IMR-90 (cell line): Measurements from ENCODE around the gene ADAMTS16. TPM values are rescaled to one million over a fixed set of nuclear protein-coding genes. Genes with fewer than 3 reads are reported as not detected.

Source experiments
- ATAC-seq: fragments of 200-7000 bp; cut with Tn5 transposase; 2 replicates; pipeline ENCODE4 v1.9.1; 2020; ENCODE audit warnings: low read depth, mild to moderate bottlenecking, moderate library complexity
- BruUV-seq: library from RNA; stranded (reverse); fragments of 400-500 nt; replicated peaks from 2 replicates; lab custom pipeline; 2021; lab: Mats Ljungman, UMichigan
- CTCF ChIA-PET: fragments of 300-600 bp; formaldehyde crosslinking; extraction: SDS; loops from one replicate; lab custom pipeline; 2021; ENCODE audit warnings: antibody characterized with exemption; lab: Yijun Ruan, JAX
- POLR2A ChIA-PET: fragments of 300-600 bp; sonication (Branson Sonifier 250); formaldehyde crosslinking; loops from one replicate; lab custom pipeline; 2022; ENCODE audit warnings: antibody characterized with exemption; ENCODE audit not compliant: unreplicated experiment; lab: Charles Lee
- DNase-seq: peaks from one replicate; pipeline ENCODE4 v3.0.0; 2013
- H2AFZ ChIP-seq: replicated peaks from 2 replicates; pipeline ENCODE3; 2013; ENCODE audit warnings: low read length, mild to moderate bottlenecking; ENCODE audit not compliant: poor library complexity
- H2AK5ac ChIP-seq: 2 replicates; pipeline ENCODE4 v1.6.1; 2013; ENCODE audit warnings: low read depth, low read length, inconsistent platforms
- H2AK9ac ChIP-seq: replicated peaks from 2 replicates; pipeline ENCODE3; 2013; ENCODE audit warnings: mild to moderate bottlenecking, low read depth, low read length, moderate library complexity; ENCODE audit not compliant: poor library complexity
- H2BK120ac ChIP-seq: 2 replicates; pipeline ENCODE4 v1.6.1; 2013; ENCODE audit warnings: low read depth, low read length, inconsistent platforms
- H2BK15ac ChIP-seq: 3 replicates; pipeline ENCODE4 v1.6.1; 2013; ENCODE audit warnings: low read depth, low read length, inconsistent platforms
- H2BK20ac ChIP-seq: 2 replicates; pipeline ENCODE4 v1.6.1; 2013; ENCODE audit warnings: low read depth, mild to moderate bottlenecking, inconsistent platforms, low read length, moderate library complexity
- H2BK5ac ChIP-seq: 2 replicates; pipeline ENCODE4 v1.6.1; 2013; ENCODE audit warnings: mild to moderate bottlenecking, low read depth, low read length, inconsistent platforms; ENCODE audit not compliant: poor library complexity, severe bottlenecking
- H3K14ac ChIP-seq: replicated peaks from 2 replicates; pipeline ENCODE4 v1.6.1; 2013; ENCODE audit warnings: low read depth, low read length, inconsistent platforms
- H3K18ac ChIP-seq: 2 replicates; pipeline ENCODE4 v1.6.1; 2013; ENCODE audit warnings: low read depth, low read length, control low read depth
- H3K23ac ChIP-seq: 2 replicates; pipeline ENCODE4 v1.6.1; 2013; ENCODE audit warnings: low read depth, low read length, inconsistent platforms
- H3K27ac ChIP-seq: 2 replicates; pipeline ENCODE4 v1.5.1; 2013; ENCODE audit warnings: mild to moderate bottlenecking, control low read depth, low read length; ENCODE audit not compliant: insufficient read depth
- H3K27me3 ChIP-seq: 2 replicates; pipeline ENCODE4 v1.6.1; 2013; ENCODE audit warnings: low read length; ENCODE audit not compliant: control insufficient read depth, insufficient read depth
- H3K36me3 ChIP-seq: 2 replicates; pipeline ENCODE4 v1.6.1; 2013; ENCODE audit warnings: low read length, mixed read lengths; ENCODE audit not compliant: control insufficient read depth, insufficient read depth
- H3K4ac ChIP-seq: 2 replicates; pipeline ENCODE4 v1.6.1; 2013; ENCODE audit warnings: low read depth, low read length, inconsistent platforms
- H3K4me1 ChIP-seq: 2 replicates; pipeline ENCODE4 v1.6.1; 2013; ENCODE audit warnings: low read length, mixed read lengths; ENCODE audit not compliant: control insufficient read depth, insufficient read depth
- H3K4me2 ChIP-seq: 2 replicates; pipeline ENCODE4 v1.6.1; 2013; ENCODE audit warnings: low read depth, mild to moderate bottlenecking, control low read depth, low read length, moderate library complexity
- H3K4me3 ChIP-seq: 2 replicates; pipeline ENCODE4 v1.5.1; 2013; ENCODE audit warnings: low read depth, mild to moderate bottlenecking, control low read depth, low read length, moderate library complexity; ENCODE audit not compliant: insufficient read depth
- H3K56ac ChIP-seq: 2 replicates; pipeline ENCODE4 v1.6.1; 2013; ENCODE audit warnings: low read length, inconsistent platforms; ENCODE audit not compliant: insufficient read depth; ENCODE audit errors: extremely low read depth
- H3K79me1 ChIP-seq, 2 experiments: 2 replicates each; pipeline ENCODE4 v1.6.1; 2013; ENCODE audit warnings: low read length in 2 of 2, inconsistent platforms in 1 of 2, low read depth in 1 of 2
- H3K9ac ChIP-seq: 2 replicates; pipeline ENCODE4 v1.6.1; 2013; ENCODE audit warnings: low read depth, low read length, control low read depth
- H3K9me1 ChIP-seq: 2 replicates; pipeline ENCODE4 v1.6.1; 2013; ENCODE audit warnings: low read length, inconsistent platforms; ENCODE audit not compliant: insufficient read depth
- H3K9me3 ChIP-seq: 2 replicates; pipeline ENCODE4 v1.6.1; 2013; ENCODE audit warnings: low read length; ENCODE audit not compliant: control insufficient read depth, insufficient read depth
- H4K20me1 ChIP-seq: 2 replicates; pipeline ENCODE4 v1.6.1; 2013; ENCODE audit warnings: low read length, inconsistent platforms; ENCODE audit not compliant: insufficient read depth
- H4K5ac ChIP-seq: 2 replicates; pipeline ENCODE4 v1.6.1; 2013; ENCODE audit warnings: mild to moderate bottlenecking, low read depth, low read length, control low read depth
- H4K8ac ChIP-seq, 2 experiments: 2 replicates each; pipeline ENCODE4 v1.6.1; 2013; ENCODE audit warnings: low read depth in 2 of 2, low read length in 2 of 2, control low read depth in 1 of 2, inconsistent platforms in 1 of 2
- H4K91ac ChIP-seq: 2 replicates; pipeline ENCODE4 v1.6.1; 2013; ENCODE audit warnings: low read depth, low read length, inconsistent platforms; ENCODE audit not compliant: insufficient read depth
- BHLHE40 ChIP-seq: fragments of 150-350 bp; IDR thresholded peaks from 2 replicates; pipeline ENCODE4 v1.6.1; 2016; ENCODE audit warnings: mild to moderate bottlenecking, low read depth, low read length
- CEBPB ChIP-seq: IDR thresholded peaks from 2 replicates; pipeline ENCODE4 v1.6.1; 2012; ENCODE audit warnings: low read depth, low read length, improper control_type of control experiment
- CHD1 ChIP-seq: IDR thresholded peaks from 2 replicates; pipeline ENCODE4 v1.6.1; 2012; ENCODE audit warnings: low read depth, low read length, improper control_type of control experiment
- FOS ChIP-seq: fragments of 150-350 bp; IDR thresholded peaks from 2 replicates; pipeline ENCODE4 v1.6.1; 2016; ENCODE audit warnings: low read depth, low read length
- MAFK ChIP-seq: IDR thresholded peaks from 2 replicates; pipeline ENCODE4 v1.6.1; 2012; ENCODE audit warnings: low read depth, low read length, improper control_type of control experiment
- MAZ ChIP-seq: IDR thresholded peaks from 2 replicates; pipeline ENCODE4 v1.6.1; 2012; ENCODE audit warnings: low read depth, mild to moderate bottlenecking, low read length, improper control_type of control experiment, moderate library complexity, borderline replicate concordance
- NFE2L2 ChIP-seq: fragments of 150-350 bp; IDR thresholded peaks from 2 replicates; pipeline ENCODE4 v1.6.1; 2016; ENCODE audit warnings: low read depth, mild to moderate bottlenecking, low read length
- POLR2A ChIP-seq: IDR thresholded peaks from 2 replicates; pipeline ENCODE4 v1.6.1; 2012; ENCODE audit warnings: mild to moderate bottlenecking, low read depth, low read length
- RAD21 ChIP-seq: IDR thresholded peaks from 2 replicates; pipeline ENCODE4 v1.6.1; 2012; ENCODE audit warnings: low read length, improper control_type of control experiment
- RCOR1 ChIP-seq: IDR thresholded peaks from 2 replicates; pipeline ENCODE4 v1.6.1; 2012; ENCODE audit warnings: mild to moderate bottlenecking, low read length, improper control_type of control experiment; ENCODE audit not compliant: insufficient replicate concordance
- RFX5 ChIP-seq: IDR thresholded peaks from 2 replicates; pipeline ENCODE4 v1.8.0; 2012; ENCODE audit warnings: low read depth, mild to moderate bottlenecking, low read length, moderate library complexity
- SMC3 ChIP-seq: fragments of 150-350 bp; IDR thresholded peaks from 2 replicates; pipeline ENCODE4 v1.6.1; 2016; ENCODE audit warnings: low read depth, mild to moderate bottlenecking, antibody characterized with exemption, low read length, moderate library complexity
- WGBS, 2 experiments: methylation state at CpG; one replicate each; pipeline versions ENCODE4 v1.1.5 to v1.1.7; 2013; ENCODE audit warnings: missing lambda C conversion rate in 2 of 2; ENCODE audit not compliant: insufficient read length in 1 of 2; ENCODE audit errors: extremely low coverage in 2 of 2; 5-methylcytosine and 5-hydroxymethylcytosine counted together
- dilution Hi-C: fragments of 300-500 bp; cut with HindIII; formaldehyde crosslinking; loops from one replicate; pipeline ENCODE4 v1.14.3; 2018; ENCODE audit warnings: low sequenced_read_pairs; ENCODE audit not compliant: unreplicated experiment
- in situ Hi-C: fragments of 300-500 bp; cut with MboI; formaldehyde crosslinking; loops from 3 replicates; pipeline ENCODE4 v1.14.3; 2019; ENCODE audit warnings: low sequenced_read_pairs, inconsistent platforms, mixed read lengths
- intact Hi-C: fragments of 100-400 bp; cut with micrococcal nuclease; formaldehyde crosslinking; loops from 2 replicates; pipeline ENCODE4 v1.10.0; 2022
- polyA plus RNA-seq, 3 experiments: library from polyadenylated mRNA; depleted of rRNA; stranded (reverse); fragments of >200 nt; gene quantifications; 2 replicates each; pipeline ENCODE4 v1.2.3, GENCODE V29; 2012; ENCODE audit warnings: low replicate concordance in 1 of 3
- total RNA-seq: library from RNA; depleted of rRNA; stranded (reverse); fragments of >200 nt; gene quantifications from 2 replicates; pipeline ENCODE4 v1.2.3, GENCODE V29; 2012
- TF ChIP-seq, protein P1 (sequence below): conservative IDR thresholded peaks from 2 replicates; pipeline ENCODE4 v1.5.1; 2012; ENCODE audit warnings: mild to moderate bottlenecking, low read depth, low read length, improper control_type of control experiment
- TF ChIP-seq, protein P2 (sequence below): fragments of 150-350 bp; IDR thresholded peaks from 2 replicates; pipeline ENCODE4 v1.6.1; 2016; ENCODE audit warnings: low read depth, mild to moderate bottlenecking, low read length, moderate library complexity, borderline replicate concordance

Gene ADAMTS16
- total and polyA plus RNA-seq, 2 of the 4 experiments (the other 2 are of a cell fraction) = 0.09 to 0.18 TPM

DNA sequence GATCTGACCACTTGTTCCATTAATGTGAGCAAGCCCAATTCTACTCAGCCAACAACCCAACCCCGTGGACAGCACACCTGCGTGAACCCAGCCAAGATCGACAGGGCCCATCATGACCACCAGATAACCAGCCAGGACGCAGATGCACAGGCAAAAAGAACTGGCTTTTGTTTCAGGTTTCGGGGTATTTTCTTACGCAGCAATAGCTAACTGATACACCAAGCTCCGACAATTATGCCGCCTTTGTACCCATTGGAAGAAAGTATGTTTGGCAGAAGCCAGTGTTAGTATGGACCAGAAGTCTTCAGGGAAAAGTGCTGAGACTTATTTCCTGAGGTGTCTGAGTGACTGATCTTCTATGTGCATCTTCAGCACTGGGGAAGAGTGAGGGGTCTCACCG, 6.0 kb upstream of the ADAMTS16 start:
- Histone ChIP-seq H2BK20ac (no peak overlapping the region), H3K4me3 (no peak overlapping the region), H2AFZ (no peak overlapping the region), H3K36me3 (no peaks in the 10 kb centered on the region), H3K4ac (no peak overlapping the region), H4K20me1 (no peaks in the 10 kb centered on the region), H2BK15ac (no peak overlapping the region), H3K9ac (no peak overlapping the region), H3K4me2 (no peak overlapping the region), H2BK5ac (no peak overlapping the region), H3K27ac (no peak overlapping the region), H3K56ac (no peak overlapping the region), H3K18ac (no peak overlapping the region), H3K14ac (no peak overlapping the region), H2BK120ac (no peak overlapping the region), H3K9me3 (peaks cover 9% of the 10 kb centered on the region; the same call in 1 of the 2 replicates), H4K91ac (no peak overlapping the region), H3K4me1 (no peaks in the 10 kb centered on the region), H4K5ac (no peak overlapping the region), H2AK5ac (no peak overlapping the region), H3K27me3 (peaks cover under 1% of the 10 kb centered on the region; the same call in 1 of the 2 replicates), H3K23ac (no peak overlapping the region), H3K9me1 (no peaks in the 10 kb centered on the region), H2AK9ac (no peak overlapping the region), H3K79me1 (no peaks in the 10 kb centered on the region), H4K8ac (no peak overlapping the region)
- no peak for ATAC-seq
- no peak for DNase-seq
- no TSS peak for BruUV-seq
- ChIA-PET CTCF (no interaction called here), POLR2A (no interaction called here)
- TF ChIP-seq FOS = no peak
- TF ChIP-seq RCOR1 = no peak
- no peak for TF ChIP-seq POLR2A
- TF ChIP-seq BHLHE40 = no peak
- TF ChIP-seq MAFK = no peak
- no peak for TF ChIP-seq NFE2L2
- no peak for TF ChIP-seq CEBPB
- TF ChIP-seq, protein P1, sequence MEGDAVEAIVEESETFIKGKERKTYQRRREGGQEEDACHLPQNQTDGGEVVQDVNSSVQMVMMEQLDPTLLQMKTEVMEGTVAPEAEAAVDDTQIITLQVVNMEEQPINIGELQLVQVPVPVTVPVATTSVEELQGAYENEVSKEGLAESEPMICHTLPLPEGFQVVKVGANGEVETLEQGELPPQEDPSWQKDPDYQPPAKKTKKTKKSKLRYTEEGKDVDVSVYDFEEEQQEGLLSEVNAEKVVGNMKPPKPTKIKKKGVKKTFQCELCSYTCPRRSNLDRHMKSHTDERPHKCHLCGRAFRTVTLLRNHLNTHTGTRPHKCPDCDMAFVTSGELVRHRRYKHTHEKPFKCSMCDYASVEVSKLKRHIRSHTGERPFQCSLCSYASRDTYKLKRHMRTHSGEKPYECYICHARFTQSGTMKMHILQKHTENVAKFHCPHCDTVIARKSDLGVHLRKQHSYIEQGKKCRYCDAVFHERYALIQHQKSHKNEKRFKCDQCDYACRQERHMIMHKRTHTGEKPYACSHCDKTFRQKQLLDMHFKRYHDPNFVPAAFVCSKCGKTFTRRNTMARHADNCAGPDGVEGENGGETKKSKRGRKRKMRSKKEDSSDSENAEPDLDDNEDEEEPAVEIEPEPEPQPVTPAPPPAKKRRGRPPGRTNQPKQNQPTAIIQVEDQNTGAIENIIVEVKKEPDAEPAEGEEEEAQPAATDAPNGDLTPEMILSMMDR = no peak
- TF ChIP-seq RAD21 = no peak
- TF ChIP-seq MAZ = no peak
- TF ChIP-seq RFX5 = no peak
- no peak for TF ChIP-seq SMC3
- TF ChIP-seq, protein P2, sequence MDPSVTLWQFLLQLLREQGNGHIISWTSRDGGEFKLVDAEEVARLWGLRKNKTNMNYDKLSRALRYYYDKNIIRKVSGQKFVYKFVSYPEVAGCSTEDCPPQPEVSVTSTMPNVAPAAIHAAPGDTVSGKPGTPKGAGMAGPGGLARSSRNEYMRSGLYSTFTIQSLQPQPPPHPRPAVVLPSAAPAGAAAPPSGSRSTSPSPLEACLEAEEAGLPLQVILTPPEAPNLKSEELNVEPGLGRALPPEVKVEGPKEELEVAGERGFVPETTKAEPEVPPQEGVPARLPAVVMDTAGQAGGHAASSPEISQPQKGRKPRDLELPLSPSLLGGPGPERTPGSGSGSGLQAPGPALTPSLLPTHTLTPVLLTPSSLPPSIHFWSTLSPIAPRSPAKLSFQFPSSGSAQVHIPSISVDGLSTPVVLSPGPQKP = no peak
- no peak for TF ChIP-seq CHD1
- in situ Hi-C loops (no loop called here), intact Hi-C loops (no loop called here), dilution Hi-C loops (no loop called here)
- 100% methylated on average over 1 of the region's 9 CpGs; no CpG with 5 or more reads in 1 of the 2 experiments for WGBS, 2 experiments
